Measurements from ENCODE around the gene ACTR3C. TPM values are rescaled to one million over a fixed set of nuclear protein-coding genes. Genes with fewer than 3 reads are reported as not detected.

ACTR3C gene
- total and polyA plus RNA-seq, 2 donors from 2014 or later = 15.8 to 31.6 TPM

GRCh38 chr7:150342121-150342408, 18.7 kb upstream of the ACTR3C start:
- peak overlapping the region in 1 of 2 donors; percentile 36 for H3K27ac ChIP-seq (ENCODE audit: low read depth in 2 of 2, low read length in 2 of 2)
- no peak for TF ChIP-seq CTCF (IDR thresholded peaks at IDR 0.05; ENCODE audit: borderline replicate concordance, extremely low read depth, insufficient read depth)
- no peak overlapping the region for H3K4me3 ChIP-seq (ENCODE audit: low read length in 3 of 3)
- H3K27me3 ChIP-seq (ENCODE audit: control insufficient read depth, insufficient read depth, low read length) = no peaks in the 10 kb centered on the region
- peak in 1 of 5 donors; percentile 54 for DNase-seq
- no peak overlapping the region for H3K9ac ChIP-seq (ENCODE audit: low read length in 3 of 3)
- FAIRE-seq = no peak
- H3K4me1 ChIP-seq (ENCODE audit: control insufficient read depth in 2 of 3, insufficient read depth in 2 of 3, low read depth in 1 of 3, low read length in 3 of 3) = peaks cover 0 to 31% (median 4%) of the 10 kb centered on the region in 3 donors
- no peaks in the 10 kb centered on the region for H3K9me3 ChIP-seq (ENCODE audit: control insufficient read depth in 2 of 3, insufficient read depth in 1 of 3, low read length in 3 of 3)
- H3K36me3 ChIP-seq (ENCODE audit: control insufficient read depth in 2 of 3, insufficient read depth in 3 of 3, low read length in 3 of 3) = peaks cover 0 to 2% (median 0%) of the 10 kb centered on the region in 3 donors
- intact Hi-C loops (cut with DNase I) = no loop called here

- peaks cover 0 to 31% (median 4%) of the 10 kb centered on the region in 3 donors for H3K4me1 ChIP-seq (ENCODE audit: control insufficient read depth in 2 of 3, insufficient read depth in 2 of 3, low read depth in 1 of 3, low read length in 3 of 3)
- no peak for FAIRE-seq
- intact Hi-C loops (cut with DNase I) = no loop called here
- peak within 1 kb of the TSS; percentile 74 to 91 for H3K27ac ChIP-seq (ENCODE audit: low read depth in 2 of 2, low read length in 2 of 2)
- H3K36me3 ChIP-seq (ENCODE audit: control insufficient read depth in 2 of 3, insufficient read depth in 3 of 3, low read length in 3 of 3) = peaks cover 0 to 2% (median 0%) of the 10 kb centered on the region in 3 donors
- no peaks in the 10 kb centered on the region for H3K27me3 ChIP-seq (ENCODE audit: control insufficient read depth, insufficient read depth, low read length)
- peak within 1 kb of the TSS; percentile 37 to 65 (median 61) for H3K4me3 ChIP-seq (ENCODE audit: low read length in 3 of 3)
- peak; percentile 54 to 93 (median 76) for DNase-seq
- H3K9ac ChIP-seq (ENCODE audit: low read length in 3 of 3) = peak within 1 kb of the TSS in 2 of 3 donors; percentile 11 to 55
- no peak for TF ChIP-seq CTCF (IDR thresholded peaks at IDR 0.05; ENCODE audit: borderline replicate concordance, extremely low read depth, insufficient read depth)
- no peaks in the 10 kb centered on the region for H3K9me3 ChIP-seq (ENCODE audit: control insufficient read depth in 2 of 3, insufficient read depth in 1 of 3, low read length in 3 of 3)
Measured at GRCh38 chr7:150341263-150342120, 18.1 kb upstream of the ACTR3C start, which contains the start of gene RARRES2. Gene RARRES2, minus strand, starts transcription at chr7:150341629. Its CDS starts 1,020 bp downstream, at chr7:150340609.

GRCh38 chr7:150340875-150341262, 17.5 kb upstream of the ACTR3C start:
- Histone ChIP-seq H3K27me3 (ENCODE audit: control insufficient read depth, insufficient read depth, low read length) (no peaks in the 10 kb centered on the region), H3K36me3 (ENCODE audit: control insufficient read depth in 2 of 3, insufficient read depth in 3 of 3, low read length in 3 of 3) (peaks cover 0 to 2% (median 0%) of the 10 kb centered on the region in 3 donors), H3K9ac (ENCODE audit: low read length in 3 of 3) (peak overlapping the region in 2 of 3 donors; percentile 11 to 55), H3K9me3 (ENCODE audit: control insufficient read depth in 2 of 3, insufficient read depth in 1 of 3, low read length in 3 of 3) (no peaks in the 10 kb centered on the region), H3K27ac (ENCODE audit: low read depth in 2 of 2, low read length in 2 of 2) (peak overlapping the region; percentile 74 to 91), H3K4me3 (ENCODE audit: low read length in 3 of 3) (peak overlapping the region; percentile 20 to 65 (median 61)), H3K4me1 (ENCODE audit: control insufficient read depth in 2 of 3, insufficient read depth in 2 of 3, low read depth in 1 of 3, low read length in 3 of 3) (peaks cover 0 to 33% (median 4%) of the 10 kb centered on the region in 3 donors)
- no peak for FAIRE-seq
- TF ChIP-seq CTCF (IDR thresholded peaks at IDR 0.05; ENCODE audit: borderline replicate concordance, extremely low read depth, insufficient read depth) = no peak
- intact Hi-C loops (cut with DNase I) = no loop called here
- peak in 2 of 5 donors; percentile 35 to 84 for DNase-seq
